ENCODE data around the gene SBK2.
"Not testable (repeated sequence)": the region's sequence is repeated elsewhere in the genome, so short reads cannot be mapped to it uniquely, and the experiment has no call there.

The SBK2 gene

GRCh38 chr19:55498246-55498840, 38.6 kb downstream of the SBK2 start:
- DNase-seq, result no peak

GRCh38 chr19:55497763-55498162, 39.2 kb downstream of the SBK2 start:
- no peak for DNase-seq

GRCh38 chr19:55496820-55497219, 40.1 kb downstream of the SBK2 start:
- DNase-seq, result not testable (repeated sequence)

- no peak for DNase-seq
Measured at GRCh38 chr19:55495646-55496349, 41.1 kb downstream of the SBK2 start.

GRCh38 chr19:55494172-55494761, 42.7 kb downstream of the SBK2 start:
- no peak for DNase-seq

- DNase-seq, result no peak
Measured at GRCh38 chr19:55493645-55494171, 43.2 kb downstream of the SBK2 start.

GRCh38 chr19:55493052-55493644, 43.8 kb downstream of the SBK2 start:
- peak; percentile 81 for DNase-seq

GRCh38 chr19:55492362-55492944, 44.5 kb downstream of the SBK2 start:
- DNase-seq, result no peak

GRCh38 chr19:55491546-55492360, 45.2 kb downstream of the SBK2 start:
- no peak for DNase-seq

- DNase-seq, result no peak
Measured at GRCh38 chr19:55490478-55491432, 46.2 kb downstream of the SBK2 start.

- no peak for DNase-seq
Measured at GRCh38 chr19:55489711-55490477, 47.0 kb downstream of the SBK2 start.

GRCh38 chr19:55488986-55489710, 47.8 kb downstream of the SBK2 start:
- DNase-seq, result peak; percentile 81

- peak; percentile 84 for DNase-seq
Measured at GRCh38 chr19:55487924-55488687, 48.8 kb downstream of the SBK2 start, which contains the start of gene SSC5D. SSC5D (plus strand) TSS chr19:55488436; CDS start chr19:55488590, 154 bp downstream.

- DNase-seq, result peak; percentile 95
Measured at GRCh38 chr19:55486971-55487923, 49.7 kb downstream of the SBK2 start.

- DNase-seq, result no peak
Measured at GRCh38 chr19:55486043-55486970, 50.6 kb downstream of the SBK2 start.

GRCh38 chr19:55485439-55486011, 51.4 kb downstream of the SBK2 start:
- DNase-seq, result no peak

All from femur (tissue), 1 donor.